GM12801 (cell line): ENCODE data around the gene TRIM36.

Experiments
- TF ChIP-seq, protein P1 (sequence below): IDR thresholded peaks from one replicate; pipeline ENCODE4 v1.5.1; 2011; ENCODE audit warnings: control low read depth; ENCODE audit not compliant: insufficient read length; ENCODE audit errors: extremely low read depth

The TRIM36 gene, protein sequence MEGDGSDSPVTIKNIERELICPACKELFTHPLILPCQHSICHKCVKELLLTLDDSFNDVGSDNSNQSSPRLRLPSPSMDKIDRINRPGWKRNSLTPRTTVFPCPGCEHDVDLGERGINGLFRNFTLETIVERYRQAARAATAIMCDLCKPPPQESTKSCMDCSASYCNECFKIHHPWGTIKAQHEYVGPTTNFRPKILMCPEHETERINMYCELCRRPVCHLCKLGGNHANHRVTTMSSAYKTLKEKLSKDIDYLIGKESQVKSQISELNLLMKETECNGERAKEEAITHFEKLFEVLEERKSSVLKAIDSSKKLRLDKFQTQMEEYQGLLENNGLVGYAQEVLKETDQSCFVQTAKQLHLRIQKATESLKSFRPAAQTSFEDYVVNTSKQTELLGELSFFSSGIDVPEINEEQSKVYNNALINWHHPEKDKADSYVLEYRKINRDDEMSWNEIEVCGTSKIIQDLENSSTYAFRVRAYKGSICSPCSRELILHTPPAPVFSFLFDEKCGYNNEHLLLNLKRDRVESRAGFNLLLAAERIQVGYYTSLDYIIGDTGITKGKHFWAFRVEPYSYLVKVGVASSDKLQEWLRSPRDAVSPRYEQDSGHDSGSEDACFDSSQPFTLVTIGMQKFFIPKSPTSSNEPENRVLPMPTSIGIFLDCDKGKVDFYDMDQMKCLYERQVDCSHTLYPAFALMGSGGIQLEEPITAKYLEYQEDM

DNA sequence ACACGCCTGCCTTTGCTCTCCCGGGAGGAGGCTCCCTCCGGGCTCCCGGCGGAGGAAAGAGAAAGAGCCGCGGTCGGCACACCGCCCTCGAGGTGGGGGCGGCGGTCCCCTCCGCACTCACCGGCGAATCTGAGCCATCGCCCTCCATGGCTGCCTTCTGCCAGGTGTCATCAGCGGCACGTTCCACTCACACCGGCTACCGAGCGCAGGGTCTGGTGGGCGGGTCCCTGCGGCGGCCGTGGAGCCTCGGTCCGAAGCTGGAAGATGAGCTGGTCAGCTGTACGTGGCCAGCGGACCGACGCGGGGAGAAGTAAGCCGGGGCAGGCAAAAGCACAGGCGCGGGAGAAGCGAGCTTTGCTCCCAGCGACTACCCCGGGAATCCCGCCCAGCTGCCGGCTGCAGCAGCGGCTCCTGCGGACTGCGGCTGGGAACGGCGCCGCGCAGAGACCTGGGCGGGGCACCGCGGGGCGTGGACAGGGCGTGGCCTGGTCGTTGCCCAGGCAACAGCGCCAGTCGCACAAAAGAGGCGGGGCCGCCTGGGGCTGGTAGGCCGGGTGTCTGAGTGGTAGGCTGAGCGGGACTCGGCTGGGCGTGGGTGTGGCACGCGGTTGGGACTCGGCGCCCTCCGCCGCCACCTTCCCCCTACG, at the start of gene TRIM36:
Gene TRIM36, minus strand, starts transcription at position 422 of the 647 bp plus-strand sequence. Its CDS starts 274 bp downstream, at position 148.
- TF ChIP-seq, protein P1, sequence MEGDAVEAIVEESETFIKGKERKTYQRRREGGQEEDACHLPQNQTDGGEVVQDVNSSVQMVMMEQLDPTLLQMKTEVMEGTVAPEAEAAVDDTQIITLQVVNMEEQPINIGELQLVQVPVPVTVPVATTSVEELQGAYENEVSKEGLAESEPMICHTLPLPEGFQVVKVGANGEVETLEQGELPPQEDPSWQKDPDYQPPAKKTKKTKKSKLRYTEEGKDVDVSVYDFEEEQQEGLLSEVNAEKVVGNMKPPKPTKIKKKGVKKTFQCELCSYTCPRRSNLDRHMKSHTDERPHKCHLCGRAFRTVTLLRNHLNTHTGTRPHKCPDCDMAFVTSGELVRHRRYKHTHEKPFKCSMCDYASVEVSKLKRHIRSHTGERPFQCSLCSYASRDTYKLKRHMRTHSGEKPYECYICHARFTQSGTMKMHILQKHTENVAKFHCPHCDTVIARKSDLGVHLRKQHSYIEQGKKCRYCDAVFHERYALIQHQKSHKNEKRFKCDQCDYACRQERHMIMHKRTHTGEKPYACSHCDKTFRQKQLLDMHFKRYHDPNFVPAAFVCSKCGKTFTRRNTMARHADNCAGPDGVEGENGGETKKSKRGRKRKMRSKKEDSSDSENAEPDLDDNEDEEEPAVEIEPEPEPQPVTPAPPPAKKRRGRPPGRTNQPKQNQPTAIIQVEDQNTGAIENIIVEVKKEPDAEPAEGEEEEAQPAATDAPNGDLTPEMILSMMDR = no peak

DNA sequence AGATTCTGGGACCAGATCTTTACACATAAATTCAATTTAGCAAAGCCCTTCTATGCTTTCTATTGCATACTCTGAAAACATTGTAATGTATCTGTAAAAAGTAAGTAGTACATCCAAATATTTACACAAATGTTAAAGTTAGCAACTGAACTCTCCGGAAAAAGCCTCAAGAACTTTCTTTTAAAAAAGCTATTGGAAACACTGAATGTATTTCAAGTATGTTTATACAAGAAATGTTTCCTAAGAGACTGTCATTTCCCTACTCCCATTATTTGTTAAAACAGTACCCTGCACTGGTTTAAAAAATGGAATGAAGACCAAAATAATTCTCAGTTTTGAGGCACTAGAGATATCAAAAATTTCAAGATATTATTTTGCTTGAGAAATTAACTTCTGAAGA, 44.8 kb upstream of the TRIM36 start:
- TF ChIP-seq, protein P1 = no peak

DNA sequence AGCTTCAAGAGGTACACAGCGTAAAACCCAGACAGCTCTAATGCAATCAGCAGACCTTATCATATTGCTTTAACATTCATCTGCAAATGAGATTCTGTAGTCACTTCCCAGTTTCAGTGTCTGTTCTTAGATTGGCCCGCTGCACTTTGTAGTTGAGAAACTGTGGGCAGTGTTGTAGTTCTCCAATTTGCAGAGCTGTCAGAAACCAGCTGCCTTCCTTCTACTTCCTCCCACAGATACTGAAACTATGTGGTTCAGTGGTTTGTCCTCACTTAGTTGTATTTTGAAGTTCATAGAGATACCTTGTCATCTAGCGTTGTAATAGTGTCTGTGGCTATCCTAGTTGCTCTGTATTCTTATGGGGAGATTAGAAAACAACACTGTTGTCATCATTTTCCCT, 39.6 kb upstream of the TRIM36 start:
- TF ChIP-seq, protein P1 = no peak

DNA sequence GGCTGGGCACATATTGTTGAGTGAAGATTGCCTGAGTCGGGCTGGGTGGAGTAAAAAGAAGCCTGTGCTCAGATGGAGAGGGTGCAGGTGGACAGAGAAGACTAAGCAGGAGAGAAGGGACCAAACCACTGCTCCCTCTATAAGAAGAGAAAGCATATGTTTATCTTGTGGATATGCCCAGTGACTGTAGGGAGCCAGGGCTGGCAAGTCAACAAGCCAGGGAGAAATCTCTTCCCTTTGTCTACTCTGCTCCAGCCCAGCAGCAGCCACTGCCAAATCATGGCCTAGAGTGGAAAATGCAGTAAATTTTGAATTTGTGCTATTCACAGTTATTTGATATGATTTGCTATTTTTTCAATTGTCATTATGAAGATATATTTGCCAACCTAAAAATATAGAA, 33.2 kb upstream of the TRIM36 start:
- TF ChIP-seq, protein P1 = no peak

DNA sequence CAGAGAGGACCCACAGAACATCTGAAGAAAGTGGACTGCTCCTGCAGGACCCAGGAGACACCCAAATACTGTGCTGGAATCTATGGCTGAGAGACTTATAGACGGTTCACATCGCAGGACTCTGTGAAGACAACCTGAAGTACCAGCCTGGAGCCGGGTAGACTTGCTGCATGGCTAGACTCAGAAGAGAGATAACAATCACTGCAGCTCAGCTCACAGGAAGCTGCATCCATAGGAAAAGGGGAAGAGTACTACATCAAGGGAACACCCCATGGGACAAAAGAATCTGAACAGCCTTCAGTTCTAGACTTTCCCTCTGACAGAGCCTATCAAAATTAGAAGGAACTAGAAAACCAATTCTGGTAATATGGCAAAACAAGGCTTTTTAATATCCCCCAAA, 26.5 kb upstream of the TRIM36 start:
- TF ChIP-seq, protein P1 = no peak

DNA sequence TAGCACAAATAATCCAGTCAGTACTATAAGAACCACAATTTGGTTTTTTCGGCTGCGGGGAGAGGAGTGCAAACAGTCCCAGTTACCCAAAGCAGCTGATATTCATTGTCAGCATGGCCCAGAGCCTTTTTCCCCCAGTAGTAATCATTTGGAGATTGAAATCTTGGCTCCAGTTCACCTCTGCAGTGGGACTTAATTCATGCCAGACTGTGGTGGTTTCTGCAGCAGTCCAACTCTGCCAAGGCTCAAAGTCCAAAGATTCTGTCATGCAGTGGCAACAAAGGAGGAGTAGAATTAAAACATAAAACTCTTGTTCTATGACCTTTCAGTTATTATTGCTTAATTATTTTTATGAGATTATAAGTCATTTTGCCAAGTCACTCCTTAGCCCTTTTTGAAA, 25.0 kb upstream of the TRIM36 start:
- TF ChIP-seq, protein P1 = no peak

DNA sequence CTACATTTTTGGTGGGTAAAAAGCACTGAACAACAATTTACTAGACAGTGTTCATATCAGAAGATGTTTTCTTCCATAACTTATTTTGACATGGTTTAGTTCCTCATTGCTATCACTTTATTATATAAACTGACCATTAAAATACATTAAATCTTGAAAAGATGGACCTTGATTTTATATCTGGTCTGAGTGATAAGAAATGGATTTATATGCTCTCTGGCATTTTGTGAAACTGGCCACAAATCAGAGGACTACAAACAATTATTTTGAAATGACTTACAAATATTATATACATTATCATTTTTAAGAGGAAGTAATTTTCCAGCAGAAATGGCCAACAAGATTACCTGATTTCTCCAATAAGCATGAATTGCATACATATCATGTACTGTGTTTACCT, 23.6 kb upstream of the TRIM36 start:
- TF ChIP-seq, protein P1 = no peak
